B cell (primary cell): Measurements from ENCODE around the gene NCK2. TPM values are rescaled to one million over a fixed set of nuclear protein-coding genes. Genes with fewer than 3 reads are reported as not detected.

Experiments used
- ATAC-seq: fragments of 200-7000 bp; cut with Tn5 transposase; one replicate; pipeline ENCODE4 v1.10.0; 2021; ENCODE audit warnings: low read depth, mild to moderate bottlenecking, moderate number of reproducible peaks, moderate library complexity
- CTCF ChIA-PET: fragments of 350-600 bp; sonication (Branson Sonifier 250); formaldehyde crosslinking; loops from one replicate; lab custom pipeline; 2021; ENCODE audit warnings: antibody characterized with exemption, inconsistent platforms; lab: Charles Lee
- POLR2A ChIA-PET: fragments of 350-600 bp; sonication (Branson Sonifier 250); formaldehyde crosslinking; loops from one replicate; lab custom pipeline; 2021; ENCODE audit warnings: antibody characterized with exemption; lab: Charles Lee
- DNase-seq: peaks from one replicate; pipeline ENCODE4 v3.0.0; 2013
- H2AFZ ChIP-seq: 2 replicates; pipeline ENCODE4 v1.6.1; 2012; ENCODE audit warnings: mild to moderate bottlenecking, low read depth, low read length; ENCODE audit not compliant: insufficient read depth, poor library complexity, severe bottlenecking
- H3K27ac ChIP-seq, 2 donors: 1 replicate in 1 of 2; 2 replicates in 1 of 2; pipeline ENCODE4 v1.5.1; 2012 to 2013; ENCODE audit warnings: low read length in 2 of 2, mild to moderate bottlenecking in 2 of 2, moderate library complexity in 1 of 2
- H3K27me3 ChIP-seq, 4 experiments: fragments of 200-600 bp in 1 of 4; sonication (generic) in 1 of 4; replicated peaks in 1 of 4; 1 replicate in 2 of 4; 2 replicates in 2 of 4; pipeline versions ENCODE4 v1.6.1 to v1.7.0; 2013 to 2016; ENCODE audit warnings: low read length in 3 of 4, mild to moderate bottlenecking in 2 of 4, mixed read lengths in 1 of 4, moderate library complexity in 1 of 4; ENCODE audit not compliant: insufficient read depth in 4 of 4, control insufficient read depth in 3 of 4; ENCODE audit errors: control extremely low read depth in 1 of 4
- H3K36me3 ChIP-seq, 2 experiments: replicated peaks in 1 of 2; 1 replicate in 1 of 2; 2 replicates in 1 of 2; pipeline versions ENCODE4 v1.6.1 to v1.7.1; 2013; ENCODE audit warnings: low read length in 1 of 2; ENCODE audit not compliant: insufficient read depth in 2 of 2, control insufficient read depth in 1 of 2; ENCODE audit errors: control extremely low read depth in 1 of 2, extremely low read depth in 1 of 2
- H3K4me1 ChIP-seq, 2 donors: fragments of 200-600 bp in 1 of 2; sonication (generic) in 1 of 2; 1 replicate in 1 of 2; 2 replicates in 1 of 2; pipeline versions ENCODE4 v1.5.1 to v1.6.1; 2013 to 2017; ENCODE audit warnings: low read length in 2 of 2; ENCODE audit not compliant: control insufficient read depth in 2 of 2, insufficient read depth in 2 of 2
- H3K4me2 ChIP-seq: replicated peaks from 2 replicates; pipeline ENCODE3; 2012; ENCODE audit warnings: mild to moderate bottlenecking, low read depth, low read length; ENCODE audit not compliant: poor library complexity, severe bottlenecking
- H3K4me3 ChIP-seq, 5 experiments: fragments of 200-600 bp in 1 of 5; sonication (generic) in 1 of 5; 1 replicate in 3 of 5; 2 replicates in 2 of 5; pipeline versions ENCODE4 v1.5.1 to v1.7.0; 2011 to 2016; ENCODE audit warnings: low read length in 4 of 5, mild to moderate bottlenecking in 4 of 5, low read depth in 2 of 5, control low read depth in 1 of 5, moderate library complexity in 1 of 5; ENCODE audit not compliant: insufficient read depth in 1 of 5; ENCODE audit errors: control extremely low read depth in 1 of 5, extremely low read depth in 1 of 5
- H3K79me2 ChIP-seq: fragments of 200-600 bp; sonication (generic); one replicate; pipeline ENCODE4 v1.6.0; 2016; ENCODE audit warnings: low read length; ENCODE audit not compliant: control insufficient read depth, insufficient read depth
- H3K9ac ChIP-seq: fragments of 200-600 bp; sonication (generic); 2 replicates; pipeline ENCODE4 v1.6.1; 2017; ENCODE audit warnings: mild to moderate bottlenecking, low read length, moderate library complexity
- H3K9me3 ChIP-seq, 3 donors: one replicate each; pipeline versions ENCODE4 v1.6.1 to v1.7.1; 2013; ENCODE audit warnings: low read length in 2 of 3; ENCODE audit not compliant: control insufficient read depth in 2 of 3, insufficient read depth in 1 of 3; ENCODE audit errors: control extremely low read depth in 1 of 3
- H4K20me1 ChIP-seq: 2 replicates; pipeline ENCODE4 v1.6.0; 2012; ENCODE audit warnings: mild to moderate bottlenecking, low read length; ENCODE audit not compliant: insufficient read depth, control insufficient read depth, poor library complexity, severe bottlenecking
- H3K27ac Mint-ChIP-seq: one replicate; pipeline ENCODE4 v1.8.0; 2021; ENCODE audit warnings: mixed read lengths
- H3K27me3 Mint-ChIP-seq: one replicate; pipeline ENCODE4 v1.8.0; 2021; ENCODE audit warnings: mixed read lengths
- H3K4me1 Mint-ChIP-seq: one replicate; pipeline ENCODE4 v1.8.0; 2021; ENCODE audit warnings: mixed read lengths
- H3K4me3 Mint-ChIP-seq: one replicate; pipeline ENCODE4 v1.8.0; 2021; ENCODE audit warnings: mixed read lengths
- H3K9me3 Mint-ChIP-seq: one replicate; pipeline ENCODE4 v1.8.0; 2022; ENCODE audit warnings: mixed read lengths; ENCODE audit not compliant: insufficient read depth
- EZH2 ChIP-seq: IDR thresholded peaks from 2 replicates; pipeline ENCODE4 v1.6.1; 2012; ENCODE audit warnings: borderline replicate concordance, low read depth, mild to moderate bottlenecking, moderate library complexity, low read length; ENCODE audit not compliant: insufficient read depth, poor library complexity, severe bottlenecking
- WGBS: methylation state at CpG from one replicate; pipeline ENCODE4 v1.1.5; 2013; ENCODE audit warnings: missing lambda C conversion rate; ENCODE audit not compliant: insufficient coverage; 5-methylcytosine and 5-hydroxymethylcytosine counted together
- intact Hi-C: fragments of 100-400 bp; cut with micrococcal nuclease; formaldehyde crosslinking; loops from one replicate; pipeline ENCODE4 v1.10.0; 2022
- polyA plus RNA-seq: library from polyadenylated mRNA; depleted of rRNA; stranded (reverse); fragments of >200 nt; gene quantifications from 2 replicates; pipeline ENCODE4 v1.2.3, GENCODE V29; 2012
- total RNA-seq, 2 donors: library from RNA; stranded (reverse); fragments of 120-200 nt in 1 of 2; gene quantifications; 1 replicate in 1 of 2; 2 replicates in 1 of 2; pipeline versions ENCODE4 v1.2.3 to v1.2.4, GENCODE V29; 2013 to 2022
- TF ChIP-seq, protein P1 (sequence below): fragments of 200-600 bp; IDR thresholded peaks from one replicate; pipeline ENCODE4 v1.8.0; 2022; ENCODE audit warnings: antibody characterized with exemption, mild to moderate bottlenecking

NCK2 gene
- total and polyA plus RNA-seq, 2 donors (not counting 1 experiment from before 2014, with no cell fraction given) = 64.2 to 72.3 TPM

- TF ChIP-seq, protein P1, sequence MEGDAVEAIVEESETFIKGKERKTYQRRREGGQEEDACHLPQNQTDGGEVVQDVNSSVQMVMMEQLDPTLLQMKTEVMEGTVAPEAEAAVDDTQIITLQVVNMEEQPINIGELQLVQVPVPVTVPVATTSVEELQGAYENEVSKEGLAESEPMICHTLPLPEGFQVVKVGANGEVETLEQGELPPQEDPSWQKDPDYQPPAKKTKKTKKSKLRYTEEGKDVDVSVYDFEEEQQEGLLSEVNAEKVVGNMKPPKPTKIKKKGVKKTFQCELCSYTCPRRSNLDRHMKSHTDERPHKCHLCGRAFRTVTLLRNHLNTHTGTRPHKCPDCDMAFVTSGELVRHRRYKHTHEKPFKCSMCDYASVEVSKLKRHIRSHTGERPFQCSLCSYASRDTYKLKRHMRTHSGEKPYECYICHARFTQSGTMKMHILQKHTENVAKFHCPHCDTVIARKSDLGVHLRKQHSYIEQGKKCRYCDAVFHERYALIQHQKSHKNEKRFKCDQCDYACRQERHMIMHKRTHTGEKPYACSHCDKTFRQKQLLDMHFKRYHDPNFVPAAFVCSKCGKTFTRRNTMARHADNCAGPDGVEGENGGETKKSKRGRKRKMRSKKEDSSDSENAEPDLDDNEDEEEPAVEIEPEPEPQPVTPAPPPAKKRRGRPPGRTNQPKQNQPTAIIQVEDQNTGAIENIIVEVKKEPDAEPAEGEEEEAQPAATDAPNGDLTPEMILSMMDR = no peak
- POLR2A ChIA-PET = no interaction called here
- Mint-ChIP-seq H3K27me3 (no peaks in the 10 kb centered on the region), H3K4me1 (peaks cover 53% of the 10 kb centered on the region), H3K4me3 (no peak overlapping the region), H3K27ac (peak overlapping the region; percentile 41), H3K9me3 (no peaks in the 10 kb centered on the region)
- no peaks in the 10 kb centered on the region for H3K9me3 ChIP-seq
- H3K79me2 ChIP-seq = peaks cover 97% of the 10 kb centered on the region
- H3K4me3 ChIP-seq = no peak overlapping the region
- peaks cover 14 to 46% of the 10 kb centered on the region in 2 experiments for H3K36me3 ChIP-seq
- peaks cover 84% of the 10 kb centered on the region for H4K20me1 ChIP-seq
- H3K27me3 ChIP-seq = no peaks in the 10 kb centered on the region
- WGBS = 91% methylated on average over 15 of the region's 17 CpGs
- no peak overlapping the region for H3K4me2 ChIP-seq
- no peak for DNase-seq
- H3K27ac ChIP-seq = peak overlapping the region in 1 of 2 donors; percentile 29
- CTCF ChIA-PET = no interaction called here
- ATAC-seq = no peak
- intact Hi-C loops = no loop called here
- H3K9ac ChIP-seq = no peak overlapping the region
- peaks cover 17 to 25% of the 10 kb centered on the region in 2 donors for H3K4me1 ChIP-seq
- no peak overlapping the region for H2AFZ ChIP-seq
These were observed 112.5 kb downstream of the NCK2 start for GRCh38 chr2:105857076-105857740.

DNA sequence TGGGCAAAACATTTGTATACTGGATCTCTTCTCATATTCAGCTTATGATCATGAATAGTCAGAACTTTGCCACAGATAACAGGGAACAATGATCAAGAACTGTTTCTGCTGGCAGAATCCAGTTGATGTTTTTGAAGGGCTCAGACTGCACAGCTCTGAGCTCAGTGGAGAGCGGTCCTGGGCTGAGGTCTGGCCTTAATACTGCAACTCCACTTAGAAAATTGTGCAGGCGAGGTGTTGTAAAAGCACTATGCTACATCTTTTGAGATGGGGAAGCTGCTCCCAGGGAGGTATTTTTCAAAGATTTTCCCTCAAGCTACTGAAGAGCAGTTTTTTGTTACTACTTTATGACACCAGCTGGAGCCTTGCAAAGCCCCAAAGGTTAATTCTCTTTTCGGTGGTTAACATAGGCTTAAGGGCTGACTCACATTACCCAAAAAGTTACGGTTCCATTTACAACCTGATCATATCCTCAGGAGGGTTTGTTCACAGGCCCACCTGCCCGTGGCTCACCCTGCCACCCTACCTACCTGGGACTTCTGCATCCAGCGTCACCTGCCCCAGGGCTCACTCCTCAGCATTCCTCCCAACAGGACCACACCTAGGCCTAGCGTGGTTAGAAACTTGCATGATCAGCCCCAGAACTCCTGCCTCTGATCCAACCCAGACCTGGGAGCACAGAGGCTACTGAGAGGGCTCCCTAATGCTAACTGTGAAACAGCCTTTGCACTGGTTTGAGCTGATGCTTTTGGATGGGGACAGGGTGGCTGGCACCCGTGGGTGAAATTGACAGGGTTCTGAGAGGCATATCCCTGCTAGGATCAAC is 114.4 kb downstream of the NCK2 start:
- H3K4me3 Mint-ChIP-seq = no peak overlapping the region
- H3K4me3 ChIP-seq = no peak overlapping the region
- H3K27ac ChIP-seq = peak overlapping the region in 1 of 2 donors; percentile 5
- DNase-seq (no peak), ATAC-seq (peak; percentile 5)
- peaks cover 97% of the 10 kb centered on the region for H3K79me2 ChIP-seq
- no peak overlapping the region for H2AFZ ChIP-seq
- H3K9me3 ChIP-seq = no peaks in the 10 kb centered on the region
- H3K4me2 ChIP-seq = no peak overlapping the region
- peaks cover 54% of the 10 kb centered on the region for H3K4me1 Mint-ChIP-seq
- no peaks in the 10 kb centered on the region for H3K27me3 Mint-ChIP-seq
- 82% methylated on average over 6 of the region's 8 CpGs for WGBS
- peaks cover 17 to 27% of the 10 kb centered on the region in 2 donors for H3K4me1 ChIP-seq
- POLR2A ChIA-PET = interaction anchor here (0.6 kb wide), 1 partner anchor 281 kb away, joined by 5 read pairs; no protein-coding TSS in a partner anchor
- no peaks in the 10 kb centered on the region for H3K9me3 Mint-ChIP-seq
- CTCF ChIA-PET = no interaction called here
- H3K9ac ChIP-seq = no peak overlapping the region
- TF ChIP-seq, protein P1 = no peak
- TF ChIP-seq EZH2 = no peak
- intact Hi-C loops = no loop called here
- no peaks in the 10 kb centered on the region for H3K27me3 ChIP-seq
- peak overlapping the region; percentile 26 for H3K27ac Mint-ChIP-seq
- H4K20me1 ChIP-seq = peaks cover 84% of the 10 kb centered on the region
- H3K36me3 ChIP-seq = peaks cover 16 to 59% of the 10 kb centered on the region in 2 experiments
